Measurements from ENCODE around the gene BBX.

DNA sequence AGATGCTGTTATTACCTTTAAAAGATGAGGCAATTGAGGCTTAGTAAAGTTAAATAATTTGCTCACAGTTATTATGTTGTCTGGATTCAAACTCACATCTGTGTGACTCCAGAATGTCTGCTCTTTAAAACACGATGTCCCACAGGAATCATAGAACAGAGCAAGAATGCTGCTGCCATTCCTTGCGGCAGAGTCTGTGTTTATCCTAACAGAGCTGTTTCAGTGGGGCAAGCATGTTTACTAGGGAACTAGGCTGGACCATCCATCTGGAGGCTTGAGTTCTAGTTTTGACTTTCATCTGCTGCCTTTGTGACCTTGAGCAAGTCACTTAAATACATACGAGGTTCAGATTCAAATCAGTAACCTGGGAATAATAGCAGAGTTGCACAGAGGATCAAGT lies 72.1 kb downstream of the BBX start:
- TF ChIP-seq POLR2AphosphoS5 (IDR thresholded peaks at IDR 0.05; ENCODE audit: low read depth, low read length) (no peak), TAF1 (IDR thresholded peaks at IDR 0.05; ENCODE audit: borderline replicate concordance, insufficient read depth, low read length) (no peak), SIN3A (IDR thresholded peaks at IDR 0.05; ENCODE audit: borderline replicate concordance, insufficient read depth, low read length) (no peak), FOXP2 (optimal IDR thresholded peaks at IDR 0.05; ENCODE audit: borderline replicate concordance, extremely low read depth, extremely low read length, insufficient read depth) (no peak)
- TF ChIP-seq, protein P1, sequence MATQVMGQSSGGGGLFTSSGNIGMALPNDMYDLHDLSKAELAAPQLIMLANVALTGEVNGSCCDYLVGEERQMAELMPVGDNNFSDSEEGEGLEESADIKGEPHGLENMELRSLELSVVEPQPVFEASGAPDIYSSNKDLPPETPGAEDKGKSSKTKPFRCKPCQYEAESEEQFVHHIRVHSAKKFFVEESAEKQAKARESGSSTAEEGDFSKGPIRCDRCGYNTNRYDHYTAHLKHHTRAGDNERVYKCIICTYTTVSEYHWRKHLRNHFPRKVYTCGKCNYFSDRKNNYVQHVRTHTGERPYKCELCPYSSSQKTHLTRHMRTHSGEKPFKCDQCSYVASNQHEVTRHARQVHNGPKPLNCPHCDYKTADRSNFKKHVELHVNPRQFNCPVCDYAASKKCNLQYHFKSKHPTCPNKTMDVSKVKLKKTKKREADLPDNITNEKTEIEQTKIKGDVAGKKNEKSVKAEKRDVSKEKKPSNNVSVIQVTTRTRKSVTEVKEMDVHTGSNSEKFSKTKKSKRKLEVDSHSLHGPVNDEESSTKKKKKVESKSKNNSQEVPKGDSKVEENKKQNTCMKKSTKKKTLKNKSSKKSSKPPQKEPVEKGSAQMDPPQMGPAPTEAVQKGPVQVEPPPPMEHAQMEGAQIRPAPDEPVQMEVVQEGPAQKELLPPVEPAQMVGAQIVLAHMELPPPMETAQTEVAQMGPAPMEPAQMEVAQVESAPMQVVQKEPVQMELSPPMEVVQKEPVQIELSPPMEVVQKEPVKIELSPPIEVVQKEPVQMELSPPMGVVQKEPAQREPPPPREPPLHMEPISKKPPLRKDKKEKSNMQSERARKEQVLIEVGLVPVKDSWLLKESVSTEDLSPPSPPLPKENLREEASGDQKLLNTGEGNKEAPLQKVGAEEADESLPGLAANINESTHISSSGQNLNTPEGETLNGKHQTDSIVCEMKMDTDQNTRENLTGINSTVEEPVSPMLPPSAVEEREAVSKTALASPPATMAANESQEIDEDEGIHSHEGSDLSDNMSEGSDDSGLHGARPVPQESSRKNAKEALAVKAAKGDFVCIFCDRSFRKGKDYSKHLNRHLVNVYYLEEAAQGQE (IDR thresholded peaks at IDR 0.05; ENCODE audit: insufficient read depth in 1 of 2, low read depth in 2 of 2, low read length in 2 of 2): no peak

Data from PFSK-1 (cell line).